ENCODE results near the gene DOCK2.

DOCK2 gene

DNA sequence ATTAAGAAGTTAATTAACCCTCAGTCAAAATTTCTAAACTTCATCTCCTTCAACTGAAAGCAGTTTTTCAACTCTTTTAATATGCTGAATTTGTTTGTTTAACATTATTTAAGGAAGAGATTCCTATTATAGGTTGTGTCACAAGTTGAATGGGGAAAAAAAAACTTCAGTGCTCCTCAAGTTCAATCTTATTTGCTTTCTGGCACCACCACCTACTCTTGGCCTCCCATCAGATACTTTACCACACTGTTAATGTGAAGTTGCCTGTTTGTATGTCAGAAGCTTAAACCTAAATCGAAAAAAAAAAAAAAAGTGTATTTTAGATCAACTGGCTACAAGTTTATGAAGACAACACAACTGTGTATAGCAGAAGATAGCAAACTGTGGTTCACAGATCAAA lies 4.1 kb upstream of the DOCK2 start:
- no peaks in the 10 kb centered on the region; the same call in 1 of the 2 replicates for H3K36me3 ChIP-seq (ENCODE audit: insufficient read depth, low read length)
- H3K27ac ChIP-seq (ENCODE audit: low read length) = no peak overlapping the region
- H3K79me2 ChIP-seq (ENCODE audit: insufficient read depth, low read length) = peaks cover 13% of the 10 kb centered on the region
- no peaks in the 10 kb centered on the region for H3K9me3 ChIP-seq (ENCODE audit: insufficient read depth, low read length, severe bottlenecking)
- H3K4me2 ChIP-seq (ENCODE audit: insufficient read depth, low read length) = no peak overlapping the region
- no peaks in the 10 kb centered on the region for H4K20me1 ChIP-seq (ENCODE audit: insufficient read depth, low read length)
- no peak for DNase-seq
- H3K4me3 ChIP-seq (ENCODE audit: low read depth in 1 of 2, low read length in 2 of 2) = no peak overlapping the region
- H3K9ac ChIP-seq (ENCODE audit: low read depth, low read length) = no peak overlapping the region
- no peak for TF ChIP-seq EZH2 (IDR thresholded peaks at IDR 0.05; ENCODE audit: borderline replicate concordance, low read depth, low read length, severe bottlenecking)
- TF ChIP-seq, protein P1, sequence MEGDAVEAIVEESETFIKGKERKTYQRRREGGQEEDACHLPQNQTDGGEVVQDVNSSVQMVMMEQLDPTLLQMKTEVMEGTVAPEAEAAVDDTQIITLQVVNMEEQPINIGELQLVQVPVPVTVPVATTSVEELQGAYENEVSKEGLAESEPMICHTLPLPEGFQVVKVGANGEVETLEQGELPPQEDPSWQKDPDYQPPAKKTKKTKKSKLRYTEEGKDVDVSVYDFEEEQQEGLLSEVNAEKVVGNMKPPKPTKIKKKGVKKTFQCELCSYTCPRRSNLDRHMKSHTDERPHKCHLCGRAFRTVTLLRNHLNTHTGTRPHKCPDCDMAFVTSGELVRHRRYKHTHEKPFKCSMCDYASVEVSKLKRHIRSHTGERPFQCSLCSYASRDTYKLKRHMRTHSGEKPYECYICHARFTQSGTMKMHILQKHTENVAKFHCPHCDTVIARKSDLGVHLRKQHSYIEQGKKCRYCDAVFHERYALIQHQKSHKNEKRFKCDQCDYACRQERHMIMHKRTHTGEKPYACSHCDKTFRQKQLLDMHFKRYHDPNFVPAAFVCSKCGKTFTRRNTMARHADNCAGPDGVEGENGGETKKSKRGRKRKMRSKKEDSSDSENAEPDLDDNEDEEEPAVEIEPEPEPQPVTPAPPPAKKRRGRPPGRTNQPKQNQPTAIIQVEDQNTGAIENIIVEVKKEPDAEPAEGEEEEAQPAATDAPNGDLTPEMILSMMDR (IDR thresholded peaks at IDR 0.05; ENCODE audit: borderline replicate concordance, extremely low read depth, low read length, poor library complexity, severe bottlenecking) = no peak
- H2AFZ ChIP-seq (ENCODE audit: low read depth, low read length) = no peak overlapping the region
- H3K4me1 ChIP-seq (ENCODE audit: insufficient read depth, low read length) = peaks cover 8% of the 10 kb centered on the region
- no peak for ATAC-seq (ENCODE audit: insufficient read depth, low read depth)
- no peaks in the 10 kb centered on the region for H3K27me3 ChIP-seq (ENCODE audit: insufficient read depth, low read length, poor library complexity)

DNA sequence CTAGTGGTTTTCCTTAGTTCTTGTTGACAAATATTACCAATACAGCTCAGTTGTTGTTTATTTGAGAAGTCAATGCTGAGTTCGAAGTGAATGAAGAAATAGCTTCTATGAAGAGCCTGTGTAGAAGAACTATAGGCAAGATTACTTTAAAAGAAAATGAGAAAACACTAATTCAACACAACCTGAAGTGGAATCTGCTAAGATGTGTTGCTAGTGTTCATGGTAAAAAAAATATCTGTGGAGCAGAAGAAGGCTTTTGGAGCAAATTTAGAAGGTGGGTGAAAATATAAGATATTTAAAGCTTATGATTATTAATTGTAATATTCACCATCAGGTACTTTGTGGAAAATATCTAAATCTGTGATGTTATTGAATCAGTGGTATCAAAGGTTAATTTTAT lies 2.5 kb upstream of the DOCK2 start:
- H4K20me1 ChIP-seq (ENCODE audit: insufficient read depth, low read length) = peaks cover 16% of the 10 kb centered on the region; the same call in 1 of the 2 replicates
- peaks cover 8% of the 10 kb centered on the region for H3K9me3 ChIP-seq (ENCODE audit: insufficient read depth, low read length, severe bottlenecking)
- DNase-seq = no peak
- no peak overlapping the region for H2AFZ ChIP-seq (ENCODE audit: low read depth, low read length)
- H3K79me2 ChIP-seq (ENCODE audit: insufficient read depth, low read length) = peaks cover 30% of the 10 kb centered on the region
- TF ChIP-seq EZH2 (IDR thresholded peaks at IDR 0.05; ENCODE audit: borderline replicate concordance, low read depth, low read length, severe bottlenecking) = no peak
- TF ChIP-seq, protein P1 (IDR thresholded peaks at IDR 0.05; ENCODE audit: borderline replicate concordance, extremely low read depth, low read length, poor library complexity, severe bottlenecking) = no peak
- H3K36me3 ChIP-seq (ENCODE audit: insufficient read depth, low read length) = peaks cover 16% of the 10 kb centered on the region
- H3K9ac ChIP-seq (ENCODE audit: low read depth, low read length) = no peak overlapping the region
- peaks cover 25% of the 10 kb centered on the region for H3K4me1 ChIP-seq (ENCODE audit: insufficient read depth, low read length)
- no peak overlapping the region for H3K27ac ChIP-seq (ENCODE audit: low read length)
- no peak overlapping the region for H3K4me3 ChIP-seq (ENCODE audit: low read depth in 1 of 2, low read length in 2 of 2)
- no peaks in the 10 kb centered on the region for H3K27me3 ChIP-seq (ENCODE audit: insufficient read depth, low read length, poor library complexity)
- H3K4me2 ChIP-seq (ENCODE audit: insufficient read depth, low read length) = no peak overlapping the region
- no peak for ATAC-seq (ENCODE audit: insufficient read depth, low read depth)

DNA sequence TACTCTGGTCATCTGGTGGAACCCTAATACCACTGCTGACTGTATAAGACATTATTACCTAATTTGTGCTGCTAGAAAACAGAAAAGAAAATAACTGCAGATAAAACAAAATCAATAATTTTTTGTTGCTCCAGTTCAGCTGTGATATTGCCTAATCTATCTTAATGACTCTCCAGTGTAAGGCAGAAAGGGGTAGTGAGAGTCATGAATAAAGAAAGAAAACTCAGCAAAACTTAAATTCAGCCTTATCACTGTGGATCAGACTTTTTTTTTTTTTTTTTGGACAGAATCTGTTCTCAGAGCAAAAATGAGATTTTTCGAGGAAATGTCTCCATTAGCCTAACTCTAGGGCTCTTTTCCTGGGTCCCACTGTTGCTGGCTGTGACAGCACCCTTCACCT lies 1.1 kb upstream of the DOCK2 start:
- Histone ChIP-seq H3K9me3 (ENCODE audit: insufficient read depth, low read length, severe bottlenecking) (peaks cover 9% of the 10 kb centered on the region), H2AFZ (ENCODE audit: low read depth, low read length) (no peak overlapping the region), H3K79me2 (ENCODE audit: insufficient read depth, low read length) (peaks cover 43% of the 10 kb centered on the region), H3K27ac (ENCODE audit: low read length) (no peak overlapping the region), H4K20me1 (ENCODE audit: insufficient read depth, low read length) (peaks cover 29% of the 10 kb centered on the region), H3K9ac (ENCODE audit: low read depth, low read length) (no peak overlapping the region), H3K36me3 (ENCODE audit: insufficient read depth, low read length) (peaks cover 23% of the 10 kb centered on the region), H3K4me2 (ENCODE audit: insufficient read depth, low read length) (no peak overlapping the region), H3K4me1 (ENCODE audit: insufficient read depth, low read length) (peaks cover 35% of the 10 kb centered on the region), H3K27me3 (ENCODE audit: insufficient read depth, low read length, poor library complexity) (no peaks in the 10 kb centered on the region), H3K4me3 (ENCODE audit: low read depth in 1 of 2, low read length in 2 of 2) (no peak overlapping the region)
- ATAC-seq (ENCODE audit: insufficient read depth, low read depth) (no peak), DNase-seq (no peak)
- TF ChIP-seq, protein P1 (IDR thresholded peaks at IDR 0.05; ENCODE audit: borderline replicate concordance, extremely low read depth, low read length, poor library complexity, severe bottlenecking) = no peak
- no peak for TF ChIP-seq EZH2 (IDR thresholded peaks at IDR 0.05; ENCODE audit: borderline replicate concordance, low read depth, low read length, severe bottlenecking)
